ENCODE results near the gene HTRA3. TPM values are rescaled to one million over a fixed set of nuclear protein-coding genes. Genes with fewer than 3 reads are reported as not detected.

Gene HTRA3
- total RNA-seq, 2 experiments from 2014 or later: not detected

GRCh38 chr4:8272472-8273428 is 3.2 kb downstream of the HTRA3 start:
- ATAC-seq: no peak
- Mint-ChIP-seq H3K36me3 (ENCODE audit: low read depth) (no peaks in the 10 kb centered on the region), H3K4me3 (no peak overlapping the region), H3K4me1 (no peaks in the 10 kb centered on the region), H3K27ac (no peak overlapping the region), H3K27me3 (peaks cover 33% of the 10 kb centered on the region), H3K9me3 (ENCODE audit: low read depth) (no peaks in the 10 kb centered on the region)
- intact Hi-C loops (cut with DNase I, micrococcal nuclease): no loop called here
- CTCF ChIA-PET: interaction anchor here (0.6 kb wide), 1 partner anchor 146 kb away, joined by 3 read pairs; no protein-coding TSS in a partner anchor
- POLR2A ChIA-PET: no interaction called here
- no peak for DNase-seq

DNA sequence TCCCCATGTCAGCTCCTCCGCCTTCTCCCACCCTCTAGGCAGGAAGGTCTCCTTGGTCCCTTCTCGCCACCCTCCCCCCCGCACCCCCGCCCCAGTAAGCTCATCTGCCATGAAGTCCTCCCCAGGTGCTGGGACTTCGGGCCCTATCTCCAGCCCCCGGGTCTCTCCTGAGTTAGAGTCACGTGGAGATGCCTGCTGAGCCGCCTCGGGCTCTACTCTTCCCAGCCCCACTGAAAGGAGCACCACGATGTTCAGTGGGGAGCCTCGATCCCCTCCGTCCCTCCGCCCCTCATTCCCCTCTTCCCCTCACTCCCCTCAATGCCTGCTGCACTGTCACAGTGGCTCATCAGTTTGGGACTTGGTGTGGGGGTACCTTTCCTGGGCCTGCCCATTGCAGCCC is 3.9 kb downstream of the HTRA3 start:
- no peaks in the 10 kb centered on the region for H3K36me3 Mint-ChIP-seq (ENCODE audit: low read depth)
- H3K4me3 Mint-ChIP-seq: no peak overlapping the region
- H3K9me3 Mint-ChIP-seq (ENCODE audit: low read depth): no peaks in the 10 kb centered on the region
- ATAC-seq (no peak), DNase-seq (no peak)
- no peak overlapping the region for H3K27ac Mint-ChIP-seq
- H3K27me3 Mint-ChIP-seq: peaks cover 31% of the 10 kb centered on the region
- ChIA-PET CTCF (no interaction called here), POLR2A (no interaction called here)
- intact Hi-C loops (cut with DNase I, micrococcal nuclease): no loop called here
- H3K4me1 Mint-ChIP-seq: no peaks in the 10 kb centered on the region

- CTCF ChIA-PET: no interaction called here
- no peaks in the 10 kb centered on the region for H3K4me1 Mint-ChIP-seq
- peaks cover 23% of the 10 kb centered on the region for H3K27me3 Mint-ChIP-seq
- no peaks in the 10 kb centered on the region for H3K9me3 Mint-ChIP-seq (ENCODE audit: low read depth)
- H3K27ac Mint-ChIP-seq: no peak overlapping the region
- no peaks in the 10 kb centered on the region for H3K36me3 Mint-ChIP-seq (ENCODE audit: low read depth)
- intact Hi-C loops (cut with DNase I, micrococcal nuclease): no loop called here
- ATAC-seq: no peak
- no peak for DNase-seq
- H3K4me3 Mint-ChIP-seq: no peak overlapping the region
- POLR2A ChIA-PET: no interaction called here
Observed at GRCh38 chr4:8274066-8274652, 4.6 kb downstream of the HTRA3 start.

- no peak overlapping the region for H3K4me3 Mint-ChIP-seq
- no peaks in the 10 kb centered on the region for H3K9me3 Mint-ChIP-seq (ENCODE audit: low read depth)
- intact Hi-C loops (cut with DNase I, micrococcal nuclease): no loop called here
- CTCF ChIA-PET: no interaction called here
- ATAC-seq (no peak), DNase-seq (no peak)
- POLR2A ChIA-PET: no interaction called here
- peaks cover 22% of the 10 kb centered on the region for H3K27me3 Mint-ChIP-seq
- no peaks in the 10 kb centered on the region for H3K4me1 Mint-ChIP-seq
- H3K27ac Mint-ChIP-seq: no peak overlapping the region
- H3K36me3 Mint-ChIP-seq (ENCODE audit: low read depth): no peaks in the 10 kb centered on the region
Observed at GRCh38 chr4:8274765-8275547, 5.4 kb downstream of the HTRA3 start.

DNA sequence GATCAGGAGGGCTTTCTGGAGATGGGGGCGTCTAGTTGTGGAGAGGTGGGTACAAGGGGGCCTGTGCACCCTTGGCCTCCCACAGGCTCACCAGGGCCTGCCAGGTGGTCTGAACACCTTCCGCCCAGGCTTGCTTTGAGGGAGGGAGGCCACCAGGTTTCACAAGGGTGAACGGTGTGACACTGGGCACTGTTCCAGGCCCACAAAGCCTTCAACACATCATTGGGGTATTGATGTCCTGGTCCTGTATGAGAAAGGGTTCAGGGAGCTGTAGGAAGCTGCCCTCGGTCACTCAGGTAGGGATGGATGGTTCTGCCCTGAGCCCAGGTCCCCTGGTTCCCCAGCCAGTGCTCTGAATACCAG is 6.0 kb downstream of the HTRA3 start:
- CTCF ChIA-PET: no interaction called here
- Mint-ChIP-seq H3K4me1 (no peaks in the 10 kb centered on the region), H3K27ac (no peak overlapping the region), H3K4me3 (no peak overlapping the region), H3K9me3 (ENCODE audit: low read depth) (no peaks in the 10 kb centered on the region), H3K27me3 (peaks cover 21% of the 10 kb centered on the region), H3K36me3 (ENCODE audit: low read depth) (no peaks in the 10 kb centered on the region)
- POLR2A ChIA-PET: no interaction called here
- ATAC-seq (no peak), DNase-seq (no peak)
- intact Hi-C loops (cut with DNase I, micrococcal nuclease): no loop called here

GRCh38 chr4:8276358-8277240 is 7.0 kb downstream of the HTRA3 start:
- ChIA-PET CTCF (interaction anchor here (0.6 kb wide), 1 partner anchor 13 kb away, joined by 3 read pairs; no protein-coding TSS in a partner anchor), POLR2A (no interaction called here)
- DNase-seq (no peak), ATAC-seq (no peak)
- H3K27me3 Mint-ChIP-seq: peaks cover 15% of the 10 kb centered on the region
- intact Hi-C loops (cut with DNase I, micrococcal nuclease): no loop called here
- H3K9me3 Mint-ChIP-seq (ENCODE audit: low read depth): no peaks in the 10 kb centered on the region
- H3K4me1 Mint-ChIP-seq: no peaks in the 10 kb centered on the region
- no peak overlapping the region for H3K4me3 Mint-ChIP-seq
- H3K36me3 Mint-ChIP-seq (ENCODE audit: low read depth): no peaks in the 10 kb centered on the region
- no peak overlapping the region for H3K27ac Mint-ChIP-seq

GRCh38 chr4:8277356-8278008 is 7.9 kb downstream of the HTRA3 start:
- H3K9me3 Mint-ChIP-seq (ENCODE audit: low read depth): no peaks in the 10 kb centered on the region
- H3K4me3 Mint-ChIP-seq: no peak overlapping the region
- H3K36me3 Mint-ChIP-seq (ENCODE audit: low read depth): no peaks in the 10 kb centered on the region
- DNase-seq: no peak
- ChIA-PET CTCF (no interaction called here), POLR2A (no interaction called here)
- intact Hi-C loops (cut with DNase I, micrococcal nuclease): no loop called here
- no peaks in the 10 kb centered on the region for H3K4me1 Mint-ChIP-seq
- H3K27ac Mint-ChIP-seq: no peak overlapping the region
- no peak for ATAC-seq
- peaks cover 8% of the 10 kb centered on the region for H3K27me3 Mint-ChIP-seq

DNA sequence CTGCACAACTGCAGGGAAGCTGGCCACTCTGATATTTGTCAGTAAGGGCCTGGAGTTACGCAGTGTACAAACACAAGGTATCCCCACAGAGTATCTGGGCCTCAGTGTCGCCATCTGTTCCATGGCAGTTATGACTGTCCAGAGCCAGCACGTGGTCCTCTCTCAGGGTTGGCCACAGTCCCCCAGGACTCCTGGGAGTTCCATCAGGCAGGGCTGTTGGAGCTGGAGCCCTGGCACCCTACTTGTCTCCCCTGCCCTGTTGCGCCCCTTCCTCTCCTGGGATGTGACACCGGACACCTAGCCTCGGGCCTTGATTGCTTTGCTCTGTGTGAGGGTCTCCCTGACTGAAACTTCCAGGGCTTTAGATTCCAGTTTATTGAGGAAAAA is 8.4 kb downstream of the HTRA3 start:
- Mint-ChIP-seq H3K27ac (no peak overlapping the region), H3K9me3 (ENCODE audit: low read depth) (no peaks in the 10 kb centered on the region), H3K27me3 (peaks cover 7% of the 10 kb centered on the region), H3K36me3 (ENCODE audit: low read depth) (no peaks in the 10 kb centered on the region), H3K4me1 (no peaks in the 10 kb centered on the region), H3K4me3 (no peak overlapping the region)
- intact Hi-C loops (cut with DNase I, micrococcal nuclease): no loop called here
- DNase-seq (no peak), ATAC-seq (no peak)
- CTCF ChIA-PET: no interaction called here
- POLR2A ChIA-PET: no interaction called here

DNA sequence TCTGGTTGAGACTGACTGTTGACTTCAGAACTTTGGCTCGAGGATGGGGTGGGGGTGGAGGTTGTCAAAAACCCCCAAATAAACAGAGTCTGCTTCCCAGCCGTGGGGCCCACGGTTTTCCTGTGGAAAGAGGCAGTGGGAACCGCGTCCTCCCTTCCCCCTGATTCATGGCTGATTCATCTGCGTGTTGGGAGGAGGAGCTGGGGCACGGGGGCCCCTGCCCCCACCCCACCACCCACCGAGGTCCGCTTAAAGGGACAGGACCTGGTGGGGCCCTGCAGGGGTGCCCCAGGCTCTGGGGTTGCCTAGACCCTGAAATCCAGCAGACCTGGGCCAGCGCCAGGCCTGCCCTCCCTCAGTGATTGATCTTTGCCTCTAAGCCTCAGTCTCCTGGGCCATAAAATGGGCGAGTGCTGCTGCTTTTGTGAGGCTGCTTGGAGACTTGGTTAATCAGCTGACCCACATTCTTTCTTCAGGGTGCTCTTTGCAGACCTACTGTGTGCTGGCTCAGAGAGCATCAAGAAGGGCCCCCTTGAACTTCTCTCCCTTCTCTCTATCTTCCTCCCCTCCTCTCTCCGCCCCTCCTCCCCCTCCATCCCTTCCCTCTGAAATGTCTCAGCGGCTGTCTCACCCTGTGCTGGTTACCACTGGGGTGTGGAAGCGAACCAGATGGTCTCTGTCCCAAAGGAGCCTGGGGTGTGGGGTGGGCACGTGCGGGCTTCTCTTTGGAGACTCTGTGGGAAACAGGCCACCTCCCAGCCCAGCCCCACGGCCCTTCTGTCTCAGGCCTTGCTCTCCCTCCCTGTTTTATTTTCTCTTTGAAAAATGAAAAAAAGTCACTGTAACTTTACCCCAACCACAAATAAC is 9.1 kb downstream of the HTRA3 start:
- Mint-ChIP-seq H3K36me3 (ENCODE audit: low read depth) (no peaks in the 10 kb centered on the region), H3K4me1 (no peaks in the 10 kb centered on the region), H3K9me3 (ENCODE audit: low read depth) (no peaks in the 10 kb centered on the region), H3K27me3 (peaks cover 7% of the 10 kb centered on the region), H3K4me3 (no peak overlapping the region), H3K27ac (no peak overlapping the region)
- DNase-seq (no peak), ATAC-seq (no peak)
- CTCF ChIA-PET: no interaction called here
- POLR2A ChIA-PET: no interaction called here
- intact Hi-C loops (cut with DNase I, micrococcal nuclease): no loop called here

DNA sequence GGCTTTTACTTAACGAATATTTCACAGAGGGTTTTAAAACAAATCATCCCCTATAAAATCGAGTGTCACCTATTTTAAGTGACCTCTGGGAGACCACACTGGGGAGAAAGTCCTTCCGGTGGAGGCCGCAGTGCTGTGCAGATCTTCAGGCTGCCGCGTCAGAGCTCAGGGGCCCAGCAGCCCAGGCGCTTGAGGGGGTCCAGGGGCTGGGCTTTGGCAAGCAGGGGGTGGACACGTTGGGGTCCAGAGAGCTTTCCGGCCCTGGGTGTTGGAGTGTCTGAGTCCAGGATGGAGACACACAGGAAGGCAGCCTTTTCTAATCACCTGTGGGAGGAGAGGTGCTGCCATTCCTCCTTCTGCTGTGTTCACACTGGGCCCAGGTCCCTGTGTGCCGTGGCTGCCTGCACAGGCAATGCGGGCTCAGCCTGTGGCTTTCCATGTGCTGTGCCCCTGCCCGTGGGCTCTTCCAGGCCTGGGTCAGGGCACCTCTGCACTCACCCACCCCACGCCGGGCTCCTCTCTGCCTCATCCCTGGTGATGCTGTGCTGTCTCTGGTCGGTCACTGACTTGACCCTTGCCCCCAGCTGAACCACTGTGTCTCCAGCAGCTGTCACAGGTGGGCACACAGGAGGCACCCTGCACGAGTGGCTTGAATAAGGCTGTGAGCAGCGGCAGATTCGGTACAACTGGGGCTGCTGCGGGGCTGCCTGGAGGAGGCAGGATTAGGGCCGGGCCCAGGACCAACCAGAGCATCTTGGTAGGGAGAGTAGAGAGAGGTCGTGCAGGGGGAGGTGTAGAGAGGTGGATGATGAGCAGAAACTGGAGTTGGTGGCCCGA is 10.0 kb downstream of the HTRA3 start:
- Mint-ChIP-seq H3K4me1 (no peaks in the 10 kb centered on the region), H3K9me3 (ENCODE audit: low read depth) (no peaks in the 10 kb centered on the region), H3K27ac (no peak overlapping the region), H3K36me3 (ENCODE audit: low read depth) (no peaks in the 10 kb centered on the region), H3K27me3 (peaks cover 3% of the 10 kb centered on the region), H3K4me3 (no peak overlapping the region)
- CTCF ChIA-PET: interaction anchor here (0.6 to 0.7 kb wide), 2 partner anchors 47 to 56 kb away, joined by 3 read pairs; no protein-coding TSS in a partner anchor
- intact Hi-C loops (cut with DNase I, micrococcal nuclease): no loop called here
- no peak for ATAC-seq
- POLR2A ChIA-PET: no interaction called here
- no peak for DNase-seq

All from activated CD4-positive, alpha-beta T cell treated with anti-CD3 and anti-CD28 coated beads for 36 hours (primary cell).